Spleen (tissue), 7 donors: ENCODE data around the gene RAB11FIP5.

ENCODE experiments used
- POLR2A ChIP-seq, 3 donors: fragments of 450-650 bp; IDR thresholded peaks; one replicate each; pipeline ENCODE4 v1.5.1; 2017; ENCODE audit warnings: antibody characterized with exemption in 3 of 3, mild to moderate bottlenecking in 1 of 3
- TF ChIP-seq, protein P1 (sequence below), 11 experiments: fragments of 200-600 bp in 7 of 11; fragments of 450-650 bp in 4 of 11; sonication (generic) in 4 of 11; IDR thresholded peaks in 8 of 11; conservative IDR thresholded peaks in 3 of 11; 1 replicate in 7 of 11; 2 replicates in 4 of 11; pipeline versions ENCODE4 v1.4.0 to v1.8.0; 2016 to 2021; ENCODE audit warnings: antibody characterized with exemption in 11 of 11, inconsistent platforms in 4 of 11, mild to moderate bottlenecking in 1 of 11
- donor health status: DM: no; HTN: no; CAD: no; lungs with moderate emphysema.
- donor health status: DM: no; HTN: no; CAD: no.
- donor health status: DM: no; HTN: no; CAD: no.

DNA sequence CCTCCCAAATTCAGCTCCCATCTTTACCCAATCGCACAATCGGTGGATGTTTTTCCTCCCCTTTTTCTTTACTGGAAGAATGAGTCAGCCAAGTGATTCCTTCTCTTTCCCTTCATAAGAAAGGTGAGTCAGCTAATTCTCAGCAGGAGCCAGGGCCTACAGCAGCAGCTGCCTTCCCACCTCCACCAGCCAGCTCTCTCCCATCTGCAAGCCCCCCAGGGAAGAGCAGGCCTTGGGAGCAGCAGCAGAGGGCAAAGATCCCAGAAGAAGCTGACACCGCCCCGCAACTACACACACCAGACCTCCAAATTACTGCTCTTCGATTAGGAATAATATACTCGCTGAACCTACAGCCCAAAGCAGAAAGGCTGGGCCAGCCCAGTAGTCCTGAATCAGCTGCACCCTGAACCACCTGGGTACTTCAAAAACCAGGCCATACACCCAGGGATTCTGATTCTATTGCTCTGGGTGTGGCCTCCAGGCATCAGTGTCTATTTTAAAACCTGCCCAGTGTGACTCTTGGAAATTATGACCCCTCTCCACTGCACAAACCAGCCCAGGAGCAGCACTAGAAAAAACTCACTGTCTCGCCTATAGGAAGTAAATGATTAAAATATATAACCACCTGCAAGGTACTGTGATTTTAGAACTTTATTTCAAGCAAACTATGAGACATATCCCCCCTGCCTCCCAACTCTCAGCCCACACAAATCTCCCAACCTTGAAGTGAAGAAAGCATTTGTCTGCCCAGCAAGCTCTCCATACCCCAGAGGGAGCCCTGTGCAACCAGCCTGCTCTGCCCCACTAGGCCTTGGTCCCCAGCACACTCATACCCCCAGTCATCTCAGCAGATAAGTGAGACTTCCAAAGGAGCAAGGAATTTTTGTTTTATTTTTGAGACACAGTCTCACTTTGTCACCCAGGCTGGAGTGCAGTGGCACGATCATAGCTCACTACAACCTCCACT lies 48.6 kb downstream of the RAB11FIP5 start:
- no peak for TF ChIP-seq POLR2A (IDR thresholded peaks at IDR 0.05)
- TF ChIP-seq, protein P1, sequence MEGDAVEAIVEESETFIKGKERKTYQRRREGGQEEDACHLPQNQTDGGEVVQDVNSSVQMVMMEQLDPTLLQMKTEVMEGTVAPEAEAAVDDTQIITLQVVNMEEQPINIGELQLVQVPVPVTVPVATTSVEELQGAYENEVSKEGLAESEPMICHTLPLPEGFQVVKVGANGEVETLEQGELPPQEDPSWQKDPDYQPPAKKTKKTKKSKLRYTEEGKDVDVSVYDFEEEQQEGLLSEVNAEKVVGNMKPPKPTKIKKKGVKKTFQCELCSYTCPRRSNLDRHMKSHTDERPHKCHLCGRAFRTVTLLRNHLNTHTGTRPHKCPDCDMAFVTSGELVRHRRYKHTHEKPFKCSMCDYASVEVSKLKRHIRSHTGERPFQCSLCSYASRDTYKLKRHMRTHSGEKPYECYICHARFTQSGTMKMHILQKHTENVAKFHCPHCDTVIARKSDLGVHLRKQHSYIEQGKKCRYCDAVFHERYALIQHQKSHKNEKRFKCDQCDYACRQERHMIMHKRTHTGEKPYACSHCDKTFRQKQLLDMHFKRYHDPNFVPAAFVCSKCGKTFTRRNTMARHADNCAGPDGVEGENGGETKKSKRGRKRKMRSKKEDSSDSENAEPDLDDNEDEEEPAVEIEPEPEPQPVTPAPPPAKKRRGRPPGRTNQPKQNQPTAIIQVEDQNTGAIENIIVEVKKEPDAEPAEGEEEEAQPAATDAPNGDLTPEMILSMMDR (IDR thresholded peaks at IDR 0.05 in 8 of 11, conservative IDR thresholded peaks at IDR 0.05 in 3 of 11) = no peak
